ENCODE measurements around the gene CHRNA4. TPM values are rescaled to one million over a fixed set of nuclear protein-coding genes. Genes with fewer than 3 reads are reported as not detected.
A peak's percentile ranks its signal among the peaks of the same experiment; 100 is the strongest.

CHRNA4 gene
- total RNA-seq, 1 experiment from 2014 or later = 0.11 TPM

DNA sequence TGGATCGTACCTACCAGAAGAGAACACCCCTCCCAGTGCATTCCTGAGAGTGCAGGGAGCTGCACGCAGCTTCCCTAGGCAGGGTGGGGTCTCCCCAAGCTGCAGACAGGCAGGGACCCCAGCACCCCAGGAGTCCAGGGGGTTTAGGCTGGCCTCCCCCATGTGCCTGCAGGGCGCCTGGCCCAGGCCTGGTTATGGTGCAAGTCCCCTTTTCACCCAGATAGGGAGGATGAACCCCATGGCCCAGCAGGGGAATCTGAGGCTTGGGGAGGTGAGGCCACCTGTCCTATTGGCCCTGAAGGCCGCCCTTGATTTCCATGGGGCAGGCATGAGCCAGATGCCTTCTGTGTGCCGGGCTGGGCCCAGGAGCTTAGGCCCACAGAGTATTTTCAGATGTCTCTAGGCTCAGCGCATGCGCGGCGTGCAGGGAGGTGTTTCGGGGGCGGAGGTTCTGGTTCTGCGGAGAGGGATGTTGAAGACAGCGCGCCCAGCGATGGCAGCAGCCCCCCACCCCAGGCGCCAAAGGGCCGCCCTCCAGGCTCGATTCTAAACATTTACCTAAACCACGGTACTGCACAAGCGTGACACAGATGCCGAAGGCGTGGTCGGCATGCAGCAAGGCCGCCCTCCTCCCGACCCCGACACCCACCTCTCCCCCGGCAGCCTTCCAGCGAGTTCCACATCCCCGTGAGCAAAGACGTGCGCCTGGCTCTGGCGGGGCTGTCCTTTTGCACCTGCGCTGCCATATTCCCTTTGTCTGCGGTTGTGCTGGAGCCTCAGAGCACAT, 38.8 kb downstream of the CHRNA4 start:
- CTCF ChIA-PET = interaction anchor here (1.8 kb wide), 1 partner anchor 12 kb away, joined by 6 read pairs; no protein-coding TSS in a partner anchor

DNA sequence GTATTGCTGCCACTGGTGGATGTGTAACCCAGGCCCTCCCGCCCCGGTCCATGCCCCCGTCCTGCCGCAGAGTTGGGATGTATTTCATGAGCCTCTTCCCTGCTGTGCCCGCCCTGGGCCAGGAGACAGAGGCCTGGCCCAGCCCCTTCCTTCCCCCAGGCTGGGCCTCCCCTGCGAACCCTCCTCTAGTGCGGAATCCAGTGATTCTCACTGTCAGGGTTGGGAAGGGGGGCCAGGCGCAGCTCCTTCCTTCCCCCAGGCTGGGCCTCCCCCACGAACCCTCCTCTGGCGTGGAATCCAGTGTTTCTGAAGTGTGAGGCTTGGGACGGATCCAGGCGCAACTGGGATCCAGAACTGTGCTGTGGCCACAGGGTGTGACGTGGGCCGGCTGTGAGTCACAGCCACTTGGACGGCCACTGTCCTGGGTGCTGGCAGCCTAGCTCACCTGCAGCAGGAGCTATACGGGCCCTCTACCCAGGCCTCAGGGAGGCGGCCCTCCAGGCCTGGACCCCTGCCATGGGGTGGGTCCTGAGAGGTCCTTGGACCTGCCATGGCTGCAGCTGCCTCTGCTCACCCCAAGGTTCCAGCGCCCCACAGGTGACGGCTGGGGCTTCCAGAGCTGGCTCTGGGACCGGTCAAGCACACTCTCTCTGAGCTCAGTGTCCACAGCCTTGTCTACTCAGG, 39.9 kb downstream of the CHRNA4 start:
- TF ChIP-seq, protein P1, sequence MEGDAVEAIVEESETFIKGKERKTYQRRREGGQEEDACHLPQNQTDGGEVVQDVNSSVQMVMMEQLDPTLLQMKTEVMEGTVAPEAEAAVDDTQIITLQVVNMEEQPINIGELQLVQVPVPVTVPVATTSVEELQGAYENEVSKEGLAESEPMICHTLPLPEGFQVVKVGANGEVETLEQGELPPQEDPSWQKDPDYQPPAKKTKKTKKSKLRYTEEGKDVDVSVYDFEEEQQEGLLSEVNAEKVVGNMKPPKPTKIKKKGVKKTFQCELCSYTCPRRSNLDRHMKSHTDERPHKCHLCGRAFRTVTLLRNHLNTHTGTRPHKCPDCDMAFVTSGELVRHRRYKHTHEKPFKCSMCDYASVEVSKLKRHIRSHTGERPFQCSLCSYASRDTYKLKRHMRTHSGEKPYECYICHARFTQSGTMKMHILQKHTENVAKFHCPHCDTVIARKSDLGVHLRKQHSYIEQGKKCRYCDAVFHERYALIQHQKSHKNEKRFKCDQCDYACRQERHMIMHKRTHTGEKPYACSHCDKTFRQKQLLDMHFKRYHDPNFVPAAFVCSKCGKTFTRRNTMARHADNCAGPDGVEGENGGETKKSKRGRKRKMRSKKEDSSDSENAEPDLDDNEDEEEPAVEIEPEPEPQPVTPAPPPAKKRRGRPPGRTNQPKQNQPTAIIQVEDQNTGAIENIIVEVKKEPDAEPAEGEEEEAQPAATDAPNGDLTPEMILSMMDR (IDR thresholded peaks at IDR 0.05; ENCODE audit: insufficient read depth in 1 of 2, low read depth in 1 of 2, low read length in 1 of 2, severe bottlenecking in 1 of 2, unreplicated experiment in 1 of 2) = no peak
- ChIA-PET CTCF (interaction anchor here (0.6 to 0.7 kb wide), 2 partner anchors 68 to 77 kb away, joined by 3 to 7 read pairs; no protein-coding TSS in a partner anchor), POLR2A (no interaction called here)
- H3K4me3 Mint-ChIP-seq (ENCODE audit: unreplicated experiment) = no peak overlapping the region
- no peaks in the 10 kb centered on the region for H3K4me1 Mint-ChIP-seq (ENCODE audit: low read depth, unreplicated experiment)
- intact Hi-C loops (cut with micrococcal nuclease; ENCODE audit: unreplicated experiment) = no loop called here
- BruUV-seq (replicated peaks) = no TSS peak
- Histone ChIP-seq H3K4me3 (ENCODE audit: low read depth, low read length) (no peak overlapping the region), H3K4me1 (peaks cover 5% of the 10 kb centered on the region; the same call in 1 of the 2 replicates), H3K36me3 (ENCODE audit: control insufficient read depth, insufficient read depth, low read length) (no peaks in the 10 kb centered on the region), H3K9me3 (no peaks in the 10 kb centered on the region), H3K27me3 (replicated peaks; ENCODE audit: control insufficient read depth, insufficient read depth, low read length) (no peaks in the 10 kb centered on the region)
- H3K36me3 Mint-ChIP-seq (ENCODE audit: insufficient read depth, unreplicated experiment) = no peaks in the 10 kb centered on the region
- H3K27me3 Mint-ChIP-seq (ENCODE audit: insufficient read depth, unreplicated experiment) = peaks cover 11% of the 10 kb centered on the region
- DNase-seq = peak in 1 of 2 experiments; percentile 41
- H3K27ac Mint-ChIP-seq (ENCODE audit: unreplicated experiment) = no peak overlapping the region
- no peaks in the 10 kb centered on the region for H3K9me3 Mint-ChIP-seq (ENCODE audit: unreplicated experiment)

More for the DNA sequence above, 38.8 kb downstream of the CHRNA4 start:
- BruUV-seq (replicated peaks) = no TSS peak
- TF ChIP-seq, protein P1 (IDR thresholded peaks at IDR 0.05; ENCODE audit: insufficient read depth in 1 of 2, low read depth in 1 of 2, low read length in 1 of 2, severe bottlenecking in 1 of 2, unreplicated experiment in 1 of 2) = no peak
- Histone ChIP-seq H3K36me3 (ENCODE audit: control insufficient read depth, insufficient read depth, low read length) (no peaks in the 10 kb centered on the region), H3K4me3 (ENCODE audit: low read depth, low read length) (no peak overlapping the region), H3K4me1 (peaks cover 5% of the 10 kb centered on the region; the same call in 1 of the 2 replicates), H3K27me3 (replicated peaks; ENCODE audit: control insufficient read depth, insufficient read depth, low read length) (no peaks in the 10 kb centered on the region), H3K9me3 (peaks cover 7% of the 10 kb centered on the region)
- Mint-ChIP-seq H3K27me3 (ENCODE audit: insufficient read depth, unreplicated experiment) (peaks cover 11% of the 10 kb centered on the region), H3K4me3 (ENCODE audit: unreplicated experiment) (no peak overlapping the region), H3K27ac (ENCODE audit: unreplicated experiment) (no peak overlapping the region), H3K9me3 (ENCODE audit: unreplicated experiment) (no peaks in the 10 kb centered on the region), H3K4me1 (ENCODE audit: low read depth, unreplicated experiment) (no peaks in the 10 kb centered on the region), H3K36me3 (ENCODE audit: insufficient read depth, unreplicated experiment) (no peaks in the 10 kb centered on the region)
- peak in 1 of 2 experiments; percentile 41 for DNase-seq
- intact Hi-C loops (cut with micrococcal nuclease; ENCODE audit: unreplicated experiment) = no loop called here
- POLR2A ChIA-PET = no interaction called here

DNA sequence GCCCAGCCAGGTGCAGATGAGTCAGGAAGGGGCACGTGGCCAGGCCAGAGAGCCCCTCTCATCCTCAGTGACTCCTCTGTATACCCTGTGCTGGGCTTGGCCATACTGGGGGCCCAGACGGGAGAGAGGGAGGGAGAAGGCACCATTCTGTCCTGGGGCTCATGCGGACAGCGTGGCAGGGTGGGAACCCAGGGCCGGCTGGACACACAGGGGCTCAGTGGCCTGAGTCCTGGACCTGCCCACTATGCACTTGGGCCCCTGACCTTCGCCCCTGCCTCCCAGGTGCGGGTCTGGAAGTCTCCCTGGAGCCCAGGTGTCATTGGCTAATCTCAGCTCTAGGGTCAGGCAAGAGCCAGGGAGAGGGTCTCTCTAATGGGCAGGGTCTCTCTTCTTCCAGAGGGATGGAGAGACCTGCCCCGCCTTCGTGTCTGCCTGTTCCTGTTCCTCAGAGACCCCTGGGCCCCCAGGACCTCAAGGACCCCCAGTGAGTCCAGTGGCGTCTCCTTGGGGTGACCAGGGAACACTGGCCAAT, 40.5 kb downstream of the CHRNA4 start:
- H3K4me3 ChIP-seq (ENCODE audit: low read depth, low read length) = no peak overlapping the region
- intact Hi-C loops (cut with micrococcal nuclease; ENCODE audit: unreplicated experiment) = no loop called here
- BruUV-seq (replicated peaks) = no TSS peak
- Mint-ChIP-seq H3K9me3 (ENCODE audit: unreplicated experiment) (no peaks in the 10 kb centered on the region), H3K4me1 (ENCODE audit: low read depth, unreplicated experiment) (no peaks in the 10 kb centered on the region), H3K27me3 (ENCODE audit: insufficient read depth, unreplicated experiment) (peaks cover 11% of the 10 kb centered on the region), H3K27ac (ENCODE audit: unreplicated experiment) (no peak overlapping the region), H3K4me3 (ENCODE audit: unreplicated experiment) (no peak overlapping the region), H3K36me3 (ENCODE audit: insufficient read depth, unreplicated experiment) (no peaks in the 10 kb centered on the region)
- TF ChIP-seq, protein P1 (IDR thresholded peaks at IDR 0.05; ENCODE audit: insufficient read depth in 1 of 2, low read depth in 1 of 2, low read length in 1 of 2, severe bottlenecking in 1 of 2, unreplicated experiment in 1 of 2) = no peak
- POLR2A ChIA-PET = no interaction called here
- peaks cover 5% of the 10 kb centered on the region; the same call in 1 of the 2 replicates for H3K4me1 ChIP-seq
- DNase-seq = no peak
- CTCF ChIA-PET = interaction anchor here (0.6 to 0.7 kb wide), 2 partner anchors 67 to 78 kb away, joined by 3 to 7 read pairs; no protein-coding TSS in a partner anchor
- no peaks in the 10 kb centered on the region for H3K36me3 ChIP-seq (ENCODE audit: control insufficient read depth, insufficient read depth, low read length)
- no peaks in the 10 kb centered on the region for H3K9me3 ChIP-seq
- no peaks in the 10 kb centered on the region for H3K27me3 ChIP-seq (replicated peaks; ENCODE audit: control insufficient read depth, insufficient read depth, low read length)
